Measurements from ENCODE around the gene KRT6C.

KRT6C gene

DNA sequence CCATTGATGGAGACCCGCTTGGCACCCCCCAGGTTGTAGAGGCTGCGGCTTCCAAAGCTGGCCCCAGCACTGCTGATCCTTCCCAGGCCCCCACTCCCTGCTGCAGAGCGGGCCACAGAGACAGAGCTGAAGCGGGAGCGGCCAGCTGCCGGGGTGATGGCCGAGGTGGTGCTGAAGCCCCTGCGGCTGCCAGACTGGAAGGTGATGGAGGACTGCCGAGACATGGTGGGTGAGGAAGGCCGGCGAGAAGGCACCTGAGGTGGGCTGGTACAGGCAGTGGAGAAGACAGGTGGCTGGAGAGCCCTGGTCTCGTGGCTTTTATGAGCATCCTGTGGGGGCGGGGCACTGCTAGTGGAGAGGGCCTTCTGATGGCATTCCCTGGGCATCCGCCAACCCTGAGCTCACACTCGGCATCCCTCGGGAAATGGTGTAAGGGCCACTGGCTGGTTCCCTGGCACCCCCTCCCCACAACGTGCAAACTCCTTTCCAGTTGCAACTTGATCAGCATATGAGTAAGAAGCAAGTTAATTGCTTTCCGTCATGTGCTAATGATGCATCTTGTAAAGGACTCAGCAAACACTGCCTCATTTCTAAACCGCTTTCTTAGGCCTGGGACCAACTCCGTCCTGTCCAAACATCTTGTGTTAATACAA, 39.4 kb downstream of the KRT6C start, which contains the start of gene KRT75:
Gene KRT75 (minus strand): TSS at position 291 of the 653 bp plus-strand sequence. CDS start 67 bp downstream, at position 224.
- no peak for DNase-seq

DNA sequence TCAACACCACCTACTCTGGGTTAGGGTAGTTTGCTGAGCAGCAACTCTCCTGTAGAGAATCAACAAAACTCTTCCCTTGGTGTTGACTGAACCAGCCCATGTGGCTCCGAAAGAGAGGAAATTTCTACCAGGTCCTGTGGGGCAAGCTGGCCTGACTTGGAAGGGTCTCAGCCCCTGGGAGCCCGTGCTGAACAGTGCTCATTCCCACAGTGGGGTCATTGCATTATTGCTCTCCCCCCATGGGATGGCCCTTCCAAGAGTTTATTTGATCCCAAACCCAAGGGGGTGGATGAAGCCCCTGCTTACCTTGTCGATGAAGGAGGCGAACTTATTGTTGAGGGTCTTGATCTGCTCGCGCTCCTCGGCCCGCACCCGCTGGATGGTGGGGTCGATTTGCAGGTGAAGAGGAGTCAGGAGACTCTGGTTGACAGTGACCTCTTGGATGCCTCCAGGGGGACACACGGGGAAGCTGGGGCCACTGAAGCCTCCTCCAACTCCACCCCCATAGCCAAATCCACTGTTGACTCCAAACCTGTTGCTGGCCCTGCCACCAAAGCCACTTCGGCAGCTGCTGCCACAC, 40.0 kb downstream of the KRT6C start:
- DNase-seq, result no peak

DNA sequence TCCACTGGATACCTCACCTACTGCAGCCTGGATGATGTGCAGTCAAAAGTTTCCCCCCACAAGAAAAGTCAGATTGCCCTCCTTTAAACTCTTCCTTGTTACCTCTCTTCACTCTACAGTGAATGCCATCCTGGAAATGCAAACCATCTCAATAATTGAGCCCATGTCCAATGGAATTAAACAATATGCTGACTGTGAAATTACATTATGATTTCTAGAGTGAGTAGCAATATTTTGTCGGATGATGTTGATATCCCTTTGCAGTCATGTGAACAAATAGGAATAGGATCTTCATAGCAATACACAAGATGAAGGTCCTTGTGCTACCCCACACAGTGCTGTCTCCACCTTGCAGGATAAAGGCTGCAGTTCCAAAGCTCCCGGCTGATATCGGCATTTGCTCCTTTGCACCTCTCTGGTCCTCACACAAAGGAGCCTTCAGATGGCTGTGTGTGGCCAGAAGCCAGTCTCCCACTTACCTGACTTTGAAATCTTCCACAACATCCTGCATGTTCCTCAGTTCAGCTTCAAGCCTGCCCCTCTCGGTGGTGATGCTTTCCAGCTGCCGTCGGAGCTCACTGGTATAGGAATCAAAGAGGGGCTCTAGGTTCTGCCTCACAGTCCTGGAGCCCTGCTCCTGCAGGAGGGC, 40.9 kb downstream of the KRT6C start:
- no peak for DNase-seq

DNA sequence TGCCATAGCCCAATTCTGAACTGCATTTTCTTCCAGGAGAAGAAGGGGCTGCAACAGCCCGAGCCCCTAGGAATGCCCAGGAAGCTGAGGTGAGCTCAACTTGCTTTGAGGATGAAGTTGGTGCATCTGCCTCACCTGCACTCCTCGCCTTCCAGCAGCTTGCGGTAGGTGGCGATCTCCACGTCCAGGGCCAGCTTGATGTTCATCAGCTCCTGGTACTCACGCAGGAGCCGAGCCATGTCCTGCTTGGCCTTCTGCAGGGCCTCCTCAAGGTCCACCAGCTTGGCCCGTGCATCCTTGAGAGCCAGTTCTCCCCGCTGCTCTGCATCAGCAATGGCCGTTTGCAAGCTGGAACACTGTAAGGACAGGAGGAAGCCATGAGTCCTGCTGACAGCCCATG, 45.5 kb downstream of the KRT6C start:
- DNase-seq, result no peak

DNA sequence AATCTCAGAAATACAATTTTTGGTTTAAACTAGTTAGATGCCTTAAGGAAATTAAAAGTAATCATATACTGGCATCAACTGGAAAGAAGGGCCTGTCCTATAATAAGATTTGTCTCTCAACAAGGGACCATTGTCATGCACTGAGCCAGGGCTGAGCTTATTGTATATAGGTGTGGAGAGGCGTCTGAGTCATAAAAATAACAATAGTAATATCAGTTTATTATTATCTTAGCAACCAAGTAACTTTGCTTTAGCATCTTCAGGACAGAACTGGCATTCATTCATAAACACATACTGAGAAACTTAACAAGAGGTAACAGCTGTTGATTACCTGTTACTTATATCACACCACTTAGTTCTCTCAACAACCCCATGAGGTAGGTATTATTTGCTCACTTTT, 46.5 kb downstream of the KRT6C start:
- no peak for DNase-seq

DNA sequence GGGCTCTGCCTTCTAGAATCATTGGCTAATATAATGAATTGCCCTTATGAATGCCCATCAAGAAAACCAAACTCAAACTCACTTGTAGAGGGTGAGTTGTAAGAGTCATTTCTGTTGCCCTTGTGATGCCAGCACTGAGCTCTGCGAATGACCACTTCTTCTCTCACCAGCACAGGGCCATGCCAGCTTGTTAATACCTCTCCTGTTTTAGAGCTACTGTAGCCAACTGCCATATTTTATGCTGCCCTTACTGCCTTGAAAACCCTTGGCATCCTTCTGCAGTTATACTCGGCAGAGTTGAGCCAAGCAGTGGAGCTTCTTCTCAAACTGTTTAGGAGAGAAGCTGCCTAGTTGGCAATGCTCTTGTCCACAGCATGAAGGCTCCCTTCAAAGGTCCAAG, 47.6 kb downstream of the KRT6C start:
- DNase-seq, result no peak

DNA sequence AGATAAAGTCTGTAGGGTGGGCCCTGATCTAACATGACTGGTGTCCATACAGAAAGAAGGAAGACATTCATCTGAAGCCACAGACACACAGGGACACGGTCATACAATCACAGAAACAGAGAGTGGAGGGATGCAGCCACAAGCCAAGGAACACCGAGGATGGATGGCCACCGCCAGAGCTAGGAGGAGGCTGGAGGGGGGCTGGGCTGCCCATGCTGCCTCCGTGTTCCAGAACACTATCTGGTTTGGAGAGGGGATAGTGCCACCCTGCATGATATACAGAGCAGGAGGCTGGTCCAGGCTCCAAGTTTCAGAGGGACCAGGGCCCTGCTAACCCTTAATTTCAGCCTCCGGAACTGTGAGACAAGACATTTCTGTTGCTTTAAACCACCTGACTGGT, 48.1 kb downstream of the KRT6C start:
- no peak for DNase-seq

DNA sequence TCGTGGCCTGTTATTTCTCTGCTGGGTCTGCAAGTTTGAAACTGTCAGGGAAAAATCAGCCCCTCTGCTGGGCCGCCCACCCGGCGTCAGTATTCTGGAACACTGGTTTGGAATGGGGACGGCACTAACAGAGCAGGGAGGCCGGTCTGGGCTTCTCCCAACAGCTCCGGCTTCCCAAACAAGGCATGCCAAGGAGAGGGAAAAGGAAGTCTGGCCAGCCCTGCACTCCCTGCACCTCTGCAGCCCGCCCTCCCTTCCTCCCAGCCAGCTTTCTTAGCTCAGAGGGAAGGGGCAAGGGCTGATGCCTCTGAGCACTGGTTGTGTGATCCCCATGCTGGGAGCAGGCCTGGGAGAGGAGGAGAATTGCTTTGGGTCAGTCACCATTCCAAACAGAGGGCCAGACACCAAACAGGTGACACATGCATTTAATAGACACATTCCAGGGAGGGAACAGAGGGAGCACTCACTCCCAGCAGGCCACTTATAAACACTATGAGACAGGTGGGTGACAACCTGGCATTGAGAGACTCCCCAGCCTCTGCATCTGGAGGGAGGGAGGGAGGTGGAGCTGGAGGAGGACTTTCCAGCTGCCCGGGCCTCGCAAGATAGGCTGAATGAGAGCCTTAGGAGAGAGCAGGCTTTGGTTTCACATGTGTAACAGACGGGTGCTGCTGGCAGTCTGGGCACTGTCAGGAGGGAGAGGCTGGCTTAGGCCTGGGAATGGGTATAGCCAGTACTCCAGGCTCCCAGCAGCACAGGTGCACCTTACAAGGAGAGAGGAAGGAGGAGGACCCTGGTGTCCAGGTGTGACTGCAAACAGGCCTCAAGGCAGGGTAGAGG, 49.7 kb downstream of the KRT6C start:
- no peak for DNase-seq

DNA sequence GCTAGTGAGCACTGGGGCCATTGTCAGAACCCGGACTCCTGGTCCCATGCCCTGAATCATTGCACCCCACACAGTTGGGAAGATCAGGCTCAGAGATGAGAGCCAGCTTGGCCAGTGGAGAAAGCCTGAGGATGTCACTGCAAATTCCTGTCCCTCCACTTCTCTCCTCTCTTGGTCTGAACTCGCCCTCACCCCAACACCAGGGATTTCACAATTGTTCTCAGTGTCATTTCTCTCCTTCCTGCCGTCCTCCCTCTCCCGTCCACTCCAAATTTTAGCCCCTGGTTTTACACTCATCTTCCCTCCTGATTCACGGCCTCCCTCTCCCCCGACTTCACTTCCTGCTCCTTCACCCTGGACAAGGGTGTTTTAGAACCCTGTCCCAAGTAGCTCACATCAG, 50.6 kb downstream of the KRT6C start:
- DNase-seq, result no peak

DNA sequence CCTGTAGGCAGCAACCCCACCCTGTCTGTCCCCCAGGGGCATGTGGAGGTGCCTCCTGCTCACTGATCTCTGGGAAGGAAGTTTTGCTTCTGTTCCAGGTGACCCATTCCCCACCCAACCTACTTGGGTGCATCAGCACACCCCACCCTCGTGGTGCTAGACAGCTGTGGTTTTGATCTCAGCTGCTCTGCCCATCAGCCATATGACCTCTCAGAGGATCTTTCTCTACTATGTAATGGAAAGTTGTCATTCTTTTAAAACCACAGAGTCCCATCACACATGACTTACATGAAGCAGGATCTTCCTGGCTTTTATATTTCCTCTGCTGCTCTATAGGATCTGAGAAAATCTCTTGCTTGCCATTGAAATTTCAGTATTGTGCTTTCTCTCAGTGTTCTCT, 53.9 kb downstream of the KRT6C start:
- DNase-seq, result no peak

DNA sequence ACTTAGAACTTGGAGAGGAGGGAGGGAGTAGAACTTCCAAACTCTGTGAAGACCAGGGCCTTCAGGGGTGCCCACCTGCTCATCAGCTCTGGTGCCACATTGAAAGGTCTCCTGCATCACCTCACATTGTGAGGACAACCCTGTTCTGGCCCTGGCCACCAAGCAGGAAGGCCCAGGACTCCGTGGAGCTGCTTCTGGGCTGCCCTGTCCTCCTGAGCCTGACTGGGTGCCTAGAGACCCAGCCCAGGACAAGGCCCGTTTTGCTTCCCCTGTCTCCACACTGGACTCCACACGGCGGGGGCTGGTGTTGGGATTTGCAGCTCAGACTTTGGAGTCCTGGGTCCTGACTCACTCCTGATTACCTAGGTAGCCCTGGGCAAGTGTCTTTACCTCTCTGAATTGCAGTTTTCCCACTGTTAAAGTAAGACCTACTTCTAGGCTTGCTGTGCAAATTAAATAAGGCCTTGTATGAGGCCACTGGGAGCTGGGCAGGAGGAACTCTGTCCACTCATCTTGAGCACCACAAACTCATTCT, 55.0 kb downstream of the KRT6C start:
- DNase-seq, result no peak

Data from activated CD8-positive, alpha-beta memory T cell treated with anti-CD3 and anti-CD28 coated beads, Interleukin-2, amount 50 U/mL, for 4 hours (primary cell).